Panc1 (cell line): ENCODE data around the gene IFIT3. TPM values are rescaled to one million over a fixed set of nuclear protein-coding genes. Genes with fewer than 3 reads are reported as not detected.

Experiments used
- ATAC-seq: fragments of 200-7000 bp; cut with Tn5 transposase; 2 replicates; pipeline ENCODE4 v1.9.1; 2020; ENCODE audit warnings: mild to moderate bottlenecking, moderate library complexity
- BruUV-seq: library from RNA; stranded (reverse); fragments of 400-500 nt; replicated peaks from 2 replicates; lab custom pipeline; 2021; lab: Mats Ljungman, UMichigan
- CTCF ChIA-PET: fragments of 300-600 bp; sonication (Branson Sonifier 250); formaldehyde crosslinking; loops from one replicate; lab custom pipeline; 2022; ENCODE audit warnings: antibody characterized with exemption; lab: Charles Lee
- POLR2A ChIA-PET: fragments of 300-600 bp; sonication (Branson Sonifier 250); formaldehyde crosslinking; loops from one replicate; lab custom pipeline; 2022; ENCODE audit warnings: antibody characterized with exemption; lab: Charles Lee
- DNase-seq: peaks from one replicate; pipeline ENCODE4 v3.0.0-alpha.2; 2010; ENCODE audit warnings: low read depth, low spot score
- H3K27ac ChIP-seq: 2 replicates; pipeline ENCODE4 v1.5.1; 2011; ENCODE audit warnings: mild to moderate bottlenecking, low read length, inconsistent platforms
- H3K27me3 ChIP-seq: fragments of 200-500 bp; sonication (Bioruptor generic); 2 replicates; pipeline ENCODE4 v1.6.0; 2014; ENCODE audit warnings: low read length, inconsistent platforms; ENCODE audit not compliant: control insufficient read depth, insufficient read depth
- H3K36me3 ChIP-seq: fragments of 200-500 bp; sonication (Bioruptor generic); 2 replicates; pipeline ENCODE4 v1.5.1; 2014; ENCODE audit warnings: inconsistent platforms, mild to moderate bottlenecking, low read length, moderate library complexity; ENCODE audit not compliant: control insufficient read depth, insufficient read depth
- H3K4me1 ChIP-seq: 2 replicates; pipeline ENCODE4 v1.5.1; 2011; ENCODE audit warnings: inconsistent platforms, mild to moderate bottlenecking, low read length, moderate library complexity; ENCODE audit not compliant: control insufficient read depth, insufficient read depth
- H3K4me3 ChIP-seq, 2 experiments: 2 replicates each; pipeline ENCODE4 v1.5.1; 2011 to 2012; ENCODE audit warnings: low read depth in 2 of 2, low read length in 2 of 2, mild to moderate bottlenecking in 2 of 2, inconsistent platforms in 1 of 2, moderate library complexity in 1 of 2
- H3K9me3 ChIP-seq: fragments of 200-500 bp; sonication (Bioruptor generic); 2 replicates; pipeline ENCODE4 v1.5.1; 2014; ENCODE audit warnings: low read depth, mild to moderate bottlenecking, inconsistent platforms, low read length, moderate library complexity; ENCODE audit not compliant: control insufficient read depth, insufficient read depth
- CTCF ChIP-seq: fragments of 450-650 bp; IDR thresholded peaks from 2 replicates; pipeline ENCODE4 v1.5.1; 2017; ENCODE audit warnings: mild to moderate bottlenecking
- POLR2AphosphoS5 ChIP-seq: IDR thresholded peaks from 2 replicates; pipeline ENCODE4 v1.6.1; 2012; ENCODE audit warnings: mild to moderate bottlenecking, low read depth, low read length, moderate library complexity
- REST ChIP-seq, 2 experiments: IDR thresholded peaks; 2 replicates each; pipeline ENCODE4 v1.6.1; 2011 to 2012; ENCODE audit warnings: low read depth in 2 of 2, control low read depth in 1 of 2, low read length in 1 of 2, mild to moderate bottlenecking in 1 of 2, moderate library complexity in 1 of 2; ENCODE audit not compliant: insufficient read depth in 1 of 2
- SIN3A ChIP-seq: IDR thresholded peaks from 2 replicates; pipeline ENCODE4 v1.6.1; 2012; ENCODE audit warnings: low read depth, mild to moderate bottlenecking, low read length, moderate library complexity, borderline replicate concordance; ENCODE audit not compliant: insufficient read depth
- TCF7L2 ChIP-seq: IDR thresholded peaks from 2 replicates; pipeline ENCODE4 v1.6.1; 2011; ENCODE audit warnings: mild to moderate bottlenecking, low read depth, low read length, inconsistent platforms
- in situ Hi-C: cut with HindIII; loops from 2 replicates; pipeline ENCODE4 v1.10.0; 2016; ENCODE audit warnings: low sequenced_read_pairs, low pct_unique_long_range_greater_than_20kb
- intact Hi-C: fragments of 100-400 bp; cut with micrococcal nuclease; formaldehyde crosslinking; loops from one replicate; pipeline ENCODE4 v1.10.0; 2022; ENCODE audit not compliant: unreplicated experiment
- total RNA-seq: library from RNA; stranded (reverse); gene quantifications from one replicate; pipeline ENCODE4 v1.2.1, GENCODE V29; 2021; ENCODE audit not compliant: unreplicated experiment

Gene IFIT3
- total RNA-seq, 1 experiment from 2014 or later, result 29.8 TPM

GRCh38 chr10:89301721-89302445 lies 25.9 kb upstream of the IFIT3 start, which contains the start of gene IFIT2:
TSS of gene IFIT2 (plus strand) at chr10:89302046. CDS start at chr10:89302124, 78 bp downstream.
- intact Hi-C loops (no loop called here), in situ Hi-C loops (no loop called here)
- Histone ChIP-seq H3K4me3 (peak within 1 kb of the TSS; percentile 50 to 63), H3K36me3 (no peaks in the 10 kb centered on the region), H3K9me3 (peaks cover 4% of the 10 kb centered on the region; the same call in 1 of the 2 replicates), H3K27ac (peak within 1 kb of the TSS; percentile 90), H3K4me1 (peaks cover 19% of the 10 kb centered on the region), H3K27me3 (no peaks in the 10 kb centered on the region)
- TF ChIP-seq POLR2AphosphoS5 (0 out of 2 replicates have a peak, but pooled peaks have one; percentile 31), TCF7L2 (no peak)
- CTCF ChIA-PET, result no interaction called here
- DNase-seq (peak; percentile 62), ATAC-seq (peak; percentile 68)
- POLR2A ChIA-PET, result interaction anchor here (0.5 to 0.7 kb wide), 2 partner anchors 50 to 1058 kb away, joined by 3 to 7 read pairs; no protein-coding TSS in a partner anchor
- no TSS peak for BruUV-seq

- Histone ChIP-seq H3K27ac (peak overlapping the region; percentile 90), H3K27me3 (no peaks in the 10 kb centered on the region), H3K9me3 (peaks cover 4% of the 10 kb centered on the region; the same call in 1 of the 2 replicates), H3K36me3 (no peaks in the 10 kb centered on the region), H3K4me1 (peaks cover 19% of the 10 kb centered on the region), H3K4me3 (peak overlapping the region; percentile 50 to 63)
- ChIA-PET POLR2A (interaction anchor here (0.6 to 0.7 kb wide), 2 partner anchors 25 to 50 kb away, joined by 3 to 7 read pairs; partner anchors contain the start of gene IFIT3), CTCF (no interaction called here)
- DNase-seq, result no peak
- ATAC-seq, result peak; percentile 52
- in situ Hi-C loops (no loop called here), intact Hi-C loops (no loop called here)
- no peak for TF ChIP-seq TCF7L2
- no peak for TF ChIP-seq REST (IDR thresholded peaks at IDR 0.05; ENCODE audit: insufficient read depth in 1 of 2, low read depth in 2 of 2, low read length in 1 of 2)
- TF ChIP-seq SIN3A, result no peak
- no peak for TF ChIP-seq CTCF
- no peak for TF ChIP-seq POLR2AphosphoS5
- BruUV-seq, result no TSS peak
Observed at GRCh38 chr10:89302625-89303024, 25.2 kb upstream of the IFIT3 start.
